ENCODE measurements around the gene GAPT. TPM values are rescaled to one million over a fixed set of nuclear protein-coding genes. Genes with fewer than 3 reads are reported as not detected.
A peak's percentile ranks its signal among the peaks of the same experiment; 100 is the strongest.
"Not testable (repeated sequence)": the region's sequence is repeated elsewhere in the genome, so short reads cannot be mapped to it uniquely, and the experiment has no call there.

GAPT gene
- total RNA-seq, 1 donor from 2014 or later: not detected

- no peak for DNase-seq
Measured at GRCh38 chr5:58505502-58505901, 14.3 kb downstream of the GAPT start.

DNA sequence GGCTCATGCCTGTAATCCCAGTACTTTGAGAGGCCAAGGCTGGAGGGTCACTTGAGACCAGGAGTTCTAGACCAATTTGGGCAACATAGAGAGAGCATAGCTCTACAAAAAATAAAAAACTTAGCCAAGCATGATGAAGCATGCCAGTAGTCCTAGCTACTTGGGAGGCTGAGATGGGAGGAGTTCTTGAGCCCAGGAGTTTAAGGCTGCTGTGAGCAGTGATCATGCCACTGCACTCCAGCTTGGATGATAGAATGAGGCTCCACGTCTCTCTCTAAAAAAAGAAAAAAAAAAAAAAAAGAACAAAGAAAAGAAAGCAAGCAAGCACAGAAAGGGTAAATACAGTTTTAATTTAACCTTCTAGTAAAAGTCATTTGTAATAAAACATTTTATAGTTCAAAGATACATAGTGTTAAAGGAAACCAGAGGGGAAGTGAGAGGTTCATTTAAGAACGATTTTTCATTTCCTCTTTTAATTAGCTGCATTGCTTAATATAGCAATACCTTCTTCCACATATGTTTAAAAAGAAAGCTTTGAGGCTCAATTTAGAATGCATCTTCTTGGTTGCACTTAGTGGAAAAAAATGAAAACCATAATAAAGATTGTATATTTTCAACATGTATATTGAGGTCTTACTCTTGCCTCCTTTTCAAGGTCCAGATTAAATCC, 14.9 kb downstream of the GAPT start:
- no peak for DNase-seq

DNA sequence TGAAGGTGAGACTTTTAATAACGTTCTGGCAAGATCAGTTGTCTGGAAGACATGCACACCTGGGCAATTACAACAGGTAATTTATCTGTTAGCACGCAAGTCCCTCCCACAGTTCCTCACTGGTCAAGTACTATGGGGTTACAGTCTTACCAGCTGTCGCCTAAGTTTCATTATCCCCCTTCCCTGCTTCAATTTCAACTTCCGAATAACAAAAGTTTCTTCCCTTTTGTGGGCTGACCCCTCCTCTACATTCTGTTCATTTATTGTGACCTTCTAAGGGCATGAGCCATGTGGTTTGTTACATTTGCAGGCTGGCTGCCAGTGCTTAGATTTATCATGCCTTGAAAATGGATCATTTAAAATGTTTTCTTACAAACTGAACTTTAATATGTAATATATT, 16.5 kb downstream of the GAPT start:
- DNase-seq: no peak

DNA sequence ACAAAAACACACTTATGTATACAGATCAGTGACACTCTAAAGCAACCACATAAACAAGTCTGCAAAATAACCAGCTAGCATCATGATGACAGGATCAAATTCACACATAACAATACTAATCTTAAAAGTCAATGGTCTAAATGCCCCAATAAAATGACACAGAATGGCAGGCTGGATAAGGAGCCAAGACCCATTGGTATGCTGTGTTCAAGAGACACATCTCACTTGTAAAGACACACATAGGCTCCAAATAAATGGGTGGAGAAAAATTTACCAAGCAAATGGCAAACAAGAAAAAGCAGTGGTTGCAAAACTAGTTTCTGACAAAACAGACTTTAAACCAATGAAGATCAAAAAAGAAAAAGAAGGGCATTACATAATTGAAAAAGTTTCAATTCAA, 26.0 kb downstream of the GAPT start:
- no peak for DNase-seq

GRCh38 chr5:58523956-58524355, 32.7 kb downstream of the GAPT start:
- no peak for DNase-seq

- DNase-seq: no peak
Measured at GRCh38 chr5:58524571-58524970, 33.3 kb downstream of the GAPT start.

DNA sequence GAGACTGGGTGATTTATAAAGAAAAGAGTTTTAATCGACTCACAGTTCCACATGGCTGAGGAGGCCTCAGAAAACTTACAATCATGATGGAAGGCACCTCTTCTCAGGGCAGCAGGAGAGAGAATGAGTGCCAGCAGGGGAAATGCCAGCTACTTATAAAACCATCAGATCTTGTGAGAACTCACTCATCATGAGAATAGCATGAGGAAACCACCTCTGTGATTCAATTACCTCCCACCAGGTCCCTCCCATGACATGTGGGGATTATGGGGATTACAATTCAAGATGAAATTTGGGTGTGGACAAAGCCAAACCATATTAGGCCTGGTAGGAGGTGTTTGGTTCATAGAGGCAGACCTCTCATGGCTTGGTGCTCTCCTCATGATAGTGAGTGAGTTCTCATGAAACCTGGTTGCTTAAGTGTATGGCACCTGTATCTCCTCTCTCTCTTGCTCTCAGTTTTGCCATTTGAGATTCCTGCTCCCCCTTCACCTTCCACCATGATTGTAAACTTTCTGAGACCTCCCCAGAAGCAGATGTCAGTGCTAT, 39.8 kb downstream of the GAPT start:
- no peak for DNase-seq

DNA sequence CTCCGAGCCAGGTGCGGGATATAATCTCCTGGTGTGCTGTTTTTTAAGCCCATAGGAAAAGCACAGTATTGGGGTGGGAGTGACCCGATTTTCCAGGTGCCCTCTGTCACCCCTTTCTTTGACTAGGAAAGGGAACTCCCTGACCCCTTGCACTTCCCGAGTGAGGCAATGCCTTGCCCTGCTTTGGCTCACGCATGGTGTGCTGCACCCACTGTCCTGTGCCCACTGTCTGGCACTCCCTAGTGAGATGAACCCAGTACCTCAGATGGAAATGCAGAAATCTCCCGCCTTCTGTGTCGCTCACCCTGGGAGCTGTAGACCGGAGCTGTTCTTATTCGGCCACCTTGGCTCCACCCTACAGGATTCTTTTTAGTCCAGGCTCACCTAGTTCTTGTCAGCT, 50.7 kb downstream of the GAPT start:
- DNase-seq: not testable (repeated sequence)

DNA sequence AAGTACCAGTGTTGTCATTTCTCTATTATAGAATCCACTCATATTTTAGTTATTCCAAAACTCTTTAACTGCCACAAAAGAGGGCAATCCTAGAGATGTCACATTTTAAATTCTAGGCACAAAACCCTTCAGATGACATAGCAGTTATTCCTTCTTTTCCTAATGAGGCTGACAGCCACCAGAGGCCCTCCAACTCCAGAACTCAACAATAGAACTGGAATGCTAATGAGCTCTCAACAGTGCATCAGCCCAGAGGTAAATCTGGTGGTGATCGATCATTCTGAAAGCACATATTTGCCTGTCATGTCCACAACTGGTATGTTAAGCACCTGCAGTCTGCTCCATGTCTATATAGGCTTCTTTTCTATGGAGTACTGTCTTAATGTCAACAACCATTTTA, 51.5 kb downstream of the GAPT start:
- DNase-seq: peak; percentile 12

GRCh38 chr5:58543723-58544122, 52.5 kb downstream of the GAPT start:
- DNase-seq: no peak

DNA sequence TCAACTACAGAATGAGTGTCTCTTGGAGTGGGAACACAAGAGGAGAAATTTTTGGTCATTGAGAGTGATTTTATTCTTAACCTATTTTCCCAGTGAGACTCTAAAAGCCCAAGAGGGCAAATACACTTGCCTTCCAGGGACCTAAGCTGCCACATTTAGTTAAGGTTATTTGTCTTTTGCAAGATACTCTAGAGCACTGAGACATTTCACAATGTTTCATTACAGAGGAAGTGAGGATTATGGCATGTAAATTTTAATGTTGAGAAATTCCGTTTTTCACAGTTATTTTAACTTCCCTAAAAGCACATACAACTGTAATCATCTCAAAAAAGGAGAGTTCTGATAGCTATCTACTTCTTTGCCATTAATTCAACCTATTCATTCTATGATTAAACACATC, 53.0 kb downstream of the GAPT start:
- DNase-seq: no peak

- DNase-seq: no peak
Measured at GRCh38 chr5:58544926-58545325, 53.7 kb downstream of the GAPT start.

DNA sequence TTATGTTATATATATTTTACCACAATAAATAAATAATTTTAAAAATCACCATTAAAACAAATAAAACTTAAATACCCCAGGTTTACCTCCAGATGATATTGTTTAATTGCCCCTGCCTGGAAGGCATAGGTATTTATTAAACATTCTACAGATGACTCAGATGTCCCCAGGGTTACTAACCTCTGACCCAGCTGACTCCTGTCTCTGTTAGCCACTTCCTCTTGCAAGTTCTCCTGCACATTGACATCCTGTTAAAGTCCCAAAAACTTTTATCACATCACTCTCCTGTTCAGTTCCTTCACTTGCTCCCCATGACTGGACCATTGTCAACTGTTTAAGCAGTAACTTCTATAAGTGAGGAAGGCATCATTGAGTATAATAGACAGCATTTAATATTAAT, 54.7 kb downstream of the GAPT start:
- DNase-seq: peak; percentile 9

Other genes with a start within 250 kb of the GAPT start
- 435 and 601 TPM in 2 replicates for gene PLK2, start 31.3 kb upstream of the GAPT start, total RNA-seq
- gene RAB3C, start 91.6 kb downstream of the GAPT start, total RNA-seq: 0.17 and 1.9 TPM in 2 replicates